ENCODE measurements around the gene GTF2H4. TPM values are rescaled to one million over a fixed set of nuclear protein-coding genes. Genes with fewer than 3 reads are reported as not detected.
"Not testable (repeated sequence)": the region's sequence is repeated elsewhere in the genome, so short reads cannot be mapped to it uniquely, and the experiment has no call there.

GTF2H4 gene
- total RNA-seq, 1 donor from 2014 or later, result 72.6 TPM

- no peak for TF ChIP-seq CTCF (conservative IDR thresholded peaks at IDR 0.05)
- peak overlapping the region; percentile 57 for H3K27ac Mint-ChIP-seq (ENCODE audit: unreplicated experiment)
- H3K36me3 Mint-ChIP-seq (ENCODE audit: low read depth), result peaks cover 11% of the 10 kb centered on the region
- peaks cover 6% of the 10 kb centered on the region for H3K4me1 Mint-ChIP-seq
- no peaks in the 10 kb centered on the region for H3K27me3 Mint-ChIP-seq (ENCODE audit: low read depth)
- H3K9me3 Mint-ChIP-seq, result no peaks in the 10 kb centered on the region
- H3K4me3 Mint-ChIP-seq, result no peak overlapping the region
- DNase-seq (ENCODE audit: low read depth, low spot score), result no peak
These were observed 14.4 kb downstream of the GTF2H4 start for GRCh38 chr6:30922447-30922852.

DNA sequence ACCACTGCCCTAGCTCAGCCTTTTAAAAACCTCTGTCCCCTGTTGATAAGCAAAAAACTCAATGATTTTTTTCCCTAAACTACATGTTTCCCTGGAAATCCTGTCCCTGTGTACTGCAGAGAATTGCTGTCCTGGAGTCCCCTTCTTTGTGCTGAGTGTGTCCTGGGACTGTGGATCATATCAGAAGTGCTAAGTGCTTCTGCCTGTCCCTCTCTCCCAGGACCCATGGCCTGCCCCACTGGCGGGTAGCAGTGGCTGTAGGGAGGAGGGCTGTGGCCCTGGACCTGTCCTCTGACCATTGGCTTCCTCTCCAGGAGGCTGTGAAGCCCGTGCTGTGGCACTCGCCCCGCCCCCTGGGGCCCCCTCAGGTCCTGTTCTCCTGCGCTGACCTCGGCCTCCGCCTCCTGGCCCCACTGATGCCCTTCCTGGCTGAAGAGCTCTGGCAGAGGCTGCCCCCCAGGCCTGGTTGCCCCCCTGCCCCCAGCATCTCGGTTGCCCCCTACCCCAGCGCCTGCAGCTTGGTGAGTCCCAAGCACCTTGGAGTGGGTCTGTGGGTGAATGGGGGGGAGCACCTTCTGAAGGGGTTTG, 16.1 kb downstream of the GTF2H4 start:
- H3K9me3 Mint-ChIP-seq; DNase-seq (ENCODE audit: low read depth, low spot score); H3K27me3 Mint-ChIP-seq (ENCODE audit: low read depth); H3K4me3 Mint-ChIP-seq; H3K4me1 Mint-ChIP-seq; H3K27ac Mint-ChIP-seq (ENCODE audit: unreplicated experiment): not testable (repeated sequence)
- peaks cover 23% of the 10 kb centered on the region for H3K36me3 Mint-ChIP-seq (ENCODE audit: low read depth)

- Mint-ChIP-seq H3K9me3 (peaks cover 12% of the 10 kb centered on the region), H3K27me3 (ENCODE audit: low read depth) (no peaks in the 10 kb centered on the region), H3K27ac (ENCODE audit: unreplicated experiment) (no peak overlapping the region), H3K4me1 (no peaks in the 10 kb centered on the region), H3K4me3 (no peak overlapping the region), H3K36me3 (ENCODE audit: low read depth) (peaks cover 28% of the 10 kb centered on the region)
- no peak for DNase-seq (ENCODE audit: low read depth, low spot score)
- no peak for TF ChIP-seq CTCF (conservative IDR thresholded peaks at IDR 0.05)
These were observed 18.6 kb downstream of the GTF2H4 start for GRCh38 chr6:30926644-30927043.

GRCh38 chr6:30927080-30927479, 19.1 kb downstream of the GTF2H4 start:
- DNase-seq (ENCODE audit: low read depth, low spot score); H3K27me3 Mint-ChIP-seq (ENCODE audit: low read depth); H3K4me3 Mint-ChIP-seq; H3K4me1 Mint-ChIP-seq; H3K27ac Mint-ChIP-seq (ENCODE audit: unreplicated experiment): not testable (repeated sequence)
- H3K9me3 Mint-ChIP-seq, result peaks cover 12% of the 10 kb centered on the region
- H3K36me3 Mint-ChIP-seq (ENCODE audit: low read depth), result peaks cover 28% of the 10 kb centered on the region

- Mint-ChIP-seq H3K4me3 (no peak overlapping the region), H3K27me3 (ENCODE audit: low read depth) (no peaks in the 10 kb centered on the region), H3K9me3 (peaks cover 12% of the 10 kb centered on the region), H3K4me1 (no peaks in the 10 kb centered on the region), H3K27ac (ENCODE audit: unreplicated experiment) (no peak overlapping the region), H3K36me3 (ENCODE audit: low read depth) (peaks cover 28% of the 10 kb centered on the region)
- TF ChIP-seq CTCF (conservative IDR thresholded peaks at IDR 0.05), result no peak
- DNase-seq (ENCODE audit: low read depth, low spot score), result no peak
These were observed 20.7 kb downstream of the GTF2H4 start for GRCh38 chr6:30928677-30929076.

GRCh38 chr6:30930506-30930905, 22.5 kb downstream of the GTF2H4 start:
- H3K27ac Mint-ChIP-seq (ENCODE audit: unreplicated experiment), result no peak overlapping the region
- no peak for TF ChIP-seq CTCF (conservative IDR thresholded peaks at IDR 0.05)
- H3K4me3 Mint-ChIP-seq, result no peak overlapping the region
- H3K36me3 Mint-ChIP-seq (ENCODE audit: low read depth), result peaks cover 28% of the 10 kb centered on the region
- no peaks in the 10 kb centered on the region for H3K4me1 Mint-ChIP-seq
- peaks cover 12% of the 10 kb centered on the region for H3K9me3 Mint-ChIP-seq
- no peak for DNase-seq (ENCODE audit: low read depth, low spot score)
- no peaks in the 10 kb centered on the region for H3K27me3 Mint-ChIP-seq (ENCODE audit: low read depth)

Data from neural crest cell (in vitro differentiated cells).